CD4-positive, alpha-beta memory T cell (primary cell): ENCODE results near the gene CDYL. TPM values are rescaled to one million over a fixed set of nuclear protein-coding genes. Genes with fewer than 3 reads are reported as not detected.

ENCODE experiments used
- CTCF ChIA-PET: fragments of 350-600 bp; sonication (Branson Sonifier 250); formaldehyde crosslinking; loops from one replicate; lab custom pipeline; 2021; ENCODE audit warnings: inconsistent platforms; ENCODE audit not compliant: partially characterized antibody; lab: Charles Lee
- POLR2A ChIA-PET: fragments of 350-600 bp; sonication (Branson Sonifier 250); formaldehyde crosslinking; loops from one replicate; lab custom pipeline; 2021; ENCODE audit not compliant: partially characterized antibody; lab: Charles Lee
- DNase-seq, 5 donors: peaks; one replicate each; pipeline versions ENCODE4 v3.0.0 to v3.0.0-alpha.2; 2020 to 2022; ENCODE audit warnings: mixed read lengths in 1 of 5
- H3K27ac ChIP-seq: one replicate; pipeline ENCODE4 v1.7.0; 2013; ENCODE audit warnings: low read depth, low read length
- H3K27me3 ChIP-seq: 2 replicates; pipeline ENCODE4 v1.7.0; 2013; ENCODE audit warnings: mild to moderate bottlenecking, low read length, moderate library complexity; ENCODE audit not compliant: insufficient read depth
- H3K36me3 ChIP-seq: 2 replicates; pipeline ENCODE4 v1.7.0; 2013; ENCODE audit warnings: mild to moderate bottlenecking, low read length, moderate library complexity; ENCODE audit not compliant: insufficient read depth
- H3K4me1 ChIP-seq: 2 replicates; pipeline ENCODE4 v1.7.0; 2013; ENCODE audit warnings: mild to moderate bottlenecking, low read length, moderate library complexity; ENCODE audit not compliant: insufficient read depth
- H3K4me3 ChIP-seq, 2 donors: one replicate each; pipeline ENCODE4 v1.7.0; 2013; ENCODE audit warnings: low read length in 2 of 2, mild to moderate bottlenecking in 1 of 2
- H3K9me3 ChIP-seq, 2 donors: one replicate each; pipeline ENCODE4 v1.7.0; 2013; ENCODE audit warnings: low read length in 2 of 2, control low read depth in 1 of 2; ENCODE audit not compliant: control insufficient read depth in 1 of 2
- H3K27ac Mint-ChIP-seq, 7 donors: one replicate each; pipeline ENCODE4 v1.8.0; 2020 to 2021; ENCODE audit warnings: mixed read lengths in 7 of 7, mild to moderate bottlenecking in 6 of 7, inconsistent platforms in 3 of 7, moderate library complexity in 3 of 7
- H3K27me3 Mint-ChIP-seq, 2 donors: one replicate each; pipeline ENCODE4 v1.8.0; 2020 to 2021; ENCODE audit warnings: mixed read lengths in 2 of 2
- H3K36me3 Mint-ChIP-seq, 2 donors: one replicate each; pipeline ENCODE4 v1.8.0; 2020 to 2021; ENCODE audit warnings: mixed read lengths in 2 of 2, inconsistent platforms in 1 of 2, mild to moderate bottlenecking in 1 of 2
- H3K4me1 Mint-ChIP-seq, 4 donors: one replicate each; pipeline ENCODE4 v1.8.0; 2020 to 2021; ENCODE audit warnings: mixed read lengths in 4 of 4, mild to moderate bottlenecking in 1 of 4
- H3K4me3 Mint-ChIP-seq, 8 donors: one replicate each; pipeline ENCODE4 v1.8.0; 2020 to 2021; ENCODE audit warnings: mixed read lengths in 8 of 8, mild to moderate bottlenecking in 7 of 8, moderate library complexity in 6 of 8, inconsistent platforms in 3 of 8
- H3K9me3 Mint-ChIP-seq, 8 donors: one replicate each; pipeline ENCODE4 v1.8.0; 2020 to 2021; ENCODE audit warnings: mixed read lengths in 8 of 8, mild to moderate bottlenecking in 5 of 8, inconsistent platforms in 3 of 8, moderate library complexity in 1 of 8
- intact Hi-C: fragments of 100-400 bp; cut with micrococcal nuclease; formaldehyde crosslinking; loops from one replicate; pipeline ENCODE4 v1.15.1; 2023
- polyA plus RNA-seq, 2 donors: library from polyadenylated mRNA; unstranded; fragments of 300-500 nt; fragmentation: Illumina TruSeq; gene quantifications; one replicate each; pipeline ENCODE4 v1.2.3, GENCODE V29; 2021
- total RNA-seq, 2 experiments: library from RNA; stranded (reverse); gene quantifications; one replicate each; pipeline ENCODE4 v1.2.3, GENCODE V29; 2021

Gene CDYL
- total and polyA plus RNA-seq, 4 experiments from 2014 or later: 1.5 to 36.7 (median 19.2) TPM

DNA sequence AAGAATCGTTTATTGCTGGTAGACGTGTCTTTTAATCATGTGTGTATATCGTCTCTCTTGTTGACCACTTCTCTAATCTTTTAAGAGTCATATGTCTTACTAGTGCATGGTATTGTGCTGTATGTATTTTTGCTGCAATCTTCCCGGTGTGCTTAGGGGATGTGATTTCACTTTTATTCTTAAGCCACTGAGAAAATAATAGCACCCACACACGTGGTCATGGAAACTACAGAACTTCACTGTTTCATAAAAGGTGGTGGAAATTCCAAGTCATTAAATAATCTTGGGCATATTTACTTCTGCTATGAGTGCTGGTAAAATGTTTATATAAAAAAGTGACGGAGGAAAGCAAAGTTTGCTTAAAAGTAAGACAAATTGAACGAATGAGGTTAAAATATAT lies 3.0 kb upstream of the CDYL start:
- no peaks in the 10 kb centered on the region for H3K36me3 ChIP-seq
- peaks cover 20% of the 10 kb centered on the region for H3K4me1 ChIP-seq
- H3K27me3 Mint-ChIP-seq: no peaks in the 10 kb centered on the region
- POLR2A ChIA-PET: no interaction called here
- no peaks in the 10 kb centered on the region for H3K9me3 ChIP-seq
- H3K4me3 Mint-ChIP-seq: no peak overlapping the region
- H3K36me3 Mint-ChIP-seq: peaks cover 0 to 18% of the 10 kb centered on the region in 2 donors
- CTCF ChIA-PET: no interaction called here
- H3K9me3 Mint-ChIP-seq: peaks cover 0 to 3% (median 0%) of the 10 kb centered on the region in 8 donors
- intact Hi-C loops: loop anchor here (10.0 kb wide), 3 partner anchors 1232 to 1842 kb away; partner anchors contain the start of gene NRN1
- H3K4me3 ChIP-seq: no peak overlapping the region
- no peak for DNase-seq
- no peak overlapping the region for H3K27ac ChIP-seq
- no peaks in the 10 kb centered on the region for H3K27me3 ChIP-seq
- H3K4me1 Mint-ChIP-seq: peaks cover 16 to 25% (median 22%) of the 10 kb centered on the region in 4 donors
- H3K27ac Mint-ChIP-seq: no peak overlapping the region

DNA sequence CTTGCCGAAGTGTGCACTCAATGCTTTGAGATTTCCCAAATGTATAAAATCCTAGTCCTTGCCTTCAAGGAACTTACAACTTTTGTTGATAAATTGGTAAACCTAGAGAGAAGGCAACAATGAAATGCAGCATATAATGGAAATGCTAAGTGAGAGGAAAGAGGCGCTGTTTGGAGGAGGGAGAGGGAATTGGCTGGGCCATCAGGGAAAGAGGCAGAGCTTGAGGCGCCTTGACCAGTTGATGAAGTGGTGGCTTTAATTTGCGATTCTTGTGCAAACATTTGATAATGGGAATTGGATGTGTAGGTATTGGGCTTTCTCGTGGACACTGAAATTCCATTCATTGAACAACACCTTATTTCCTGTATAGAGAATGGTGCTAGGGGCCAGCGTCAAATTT lies 1.9 kb upstream of the CDYL start:
- no peak overlapping the region for H3K4me3 ChIP-seq
- no peaks in the 10 kb centered on the region for H3K36me3 ChIP-seq
- ChIA-PET CTCF (no interaction called here), POLR2A (no interaction called here)
- peaks cover 31% of the 10 kb centered on the region for H3K4me1 ChIP-seq
- Mint-ChIP-seq H3K4me1 (peaks cover 26 to 36% (median 31%) of the 10 kb centered on the region in 4 donors), H3K27me3 (no peaks in the 10 kb centered on the region), H3K9me3 (peaks cover 0 to 6% (median 0%) of the 10 kb centered on the region in 8 donors), H3K4me3 (peak overlapping the region; percentile 89 to 96 (median 92)), H3K36me3 (peaks cover 0 to 18% of the 10 kb centered on the region in 2 donors), H3K27ac (peak overlapping the region; percentile 20 to 96 (median 89))
- no peaks in the 10 kb centered on the region for H3K27me3 ChIP-seq
- no peak overlapping the region for H3K27ac ChIP-seq
- intact Hi-C loops: loop anchor here (10.0 kb wide), 3 partner anchors 1231 to 1841 kb away; partner anchors contain the start of gene NRN1
- H3K9me3 ChIP-seq: no peaks in the 10 kb centered on the region
- DNase-seq: no peak

- no peaks in the 10 kb centered on the region for H3K36me3 ChIP-seq
- ChIA-PET CTCF (no interaction called here), POLR2A (interaction anchor here (1.3 to 2.2 kb wide), 3 partner anchors 27 to 230 kb away, joined by 3 to 6 read pairs (median 5); no protein-coding TSS in a partner anchor)
- Mint-ChIP-seq H3K36me3 (peaks cover 0 to 18% of the 10 kb centered on the region in 2 donors), H3K27me3 (no peaks in the 10 kb centered on the region), H3K9me3 (peaks cover 0 to 6% (median 0%) of the 10 kb centered on the region in 8 donors), H3K27ac (peak overlapping the region; percentile 65 to 96 (median 91)), H3K4me3 (peak overlapping the region; percentile 89 to 96 (median 92)), H3K4me1 (peaks cover 28 to 42% (median 35%) of the 10 kb centered on the region in 4 donors)
- H3K27me3 ChIP-seq: no peaks in the 10 kb centered on the region
- peak overlapping the region; percentile 52 for H3K27ac ChIP-seq
- intact Hi-C loops: loop anchor here (1.0 to 10.0 kb wide), 8 partner anchors 229 to 1840 kb away; partner anchors contain the start of genes ECI2, FARS2, LYRM4 and NRN1
- H3K9me3 ChIP-seq: no peaks in the 10 kb centered on the region
- DNase-seq: peak in 2 of 5 donors; percentile 29 to 52
- H3K4me1 ChIP-seq: peaks cover 37% of the 10 kb centered on the region
- peak overlapping the region; percentile 31 to 65 for H3K4me3 ChIP-seq
These were observed 1.3 kb upstream of the CDYL start for GRCh38 chr6:4774715-4775493.

DNA sequence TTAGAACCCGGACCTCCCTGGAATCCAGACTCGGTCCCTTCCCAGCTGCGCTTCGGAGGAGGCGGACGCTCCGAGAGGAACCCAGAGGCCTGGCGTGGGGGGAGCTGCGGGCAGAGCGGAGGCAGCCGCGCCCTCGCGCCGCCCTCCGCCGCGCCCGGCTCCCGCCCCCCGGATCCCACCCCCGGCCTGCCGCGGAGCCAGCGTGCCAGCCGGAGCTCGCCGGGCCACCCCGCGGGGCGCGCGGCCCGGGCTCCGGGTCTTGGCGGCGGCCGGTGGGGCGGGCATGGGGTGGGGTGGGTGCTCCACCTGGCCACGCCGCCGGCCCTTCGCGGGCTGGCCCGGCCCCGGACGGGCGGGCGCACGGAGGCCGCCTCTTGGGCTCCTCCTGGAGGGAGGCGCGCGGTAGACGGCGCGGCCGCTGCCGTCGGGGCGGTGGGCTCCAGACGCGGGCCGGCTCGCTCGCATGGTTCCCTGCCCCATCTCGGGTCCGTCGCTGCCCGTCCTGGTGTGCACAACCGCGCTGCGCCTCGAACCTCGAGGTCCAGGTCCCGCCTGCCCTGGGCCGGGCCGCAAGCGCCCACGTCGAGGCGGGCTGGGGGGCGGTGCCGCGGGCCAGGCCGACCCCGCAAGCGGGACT lies 592 bp upstream of the CDYL start:
- Histone ChIP-seq H3K4me3 (peak overlapping the region; percentile 31 to 65), H3K36me3 (no peaks in the 10 kb centered on the region), H3K9me3 (no peaks in the 10 kb centered on the region), H3K4me1 (peaks cover 41% of the 10 kb centered on the region), H3K27me3 (no peaks in the 10 kb centered on the region), H3K27ac (peak overlapping the region; percentile 52)
- Mint-ChIP-seq H3K4me1 (peaks cover 31 to 49% (median 39%) of the 10 kb centered on the region in 4 donors), H3K4me3 (peak overlapping the region; percentile 89 to 96 (median 92)), H3K27me3 (no peaks in the 10 kb centered on the region), H3K9me3 (peaks cover 0 to 6% (median 0%) of the 10 kb centered on the region in 8 donors), H3K36me3 (peaks cover 0 to 18% of the 10 kb centered on the region in 2 donors), H3K27ac (peak overlapping the region; percentile 65 to 96 (median 91))
- CTCF ChIA-PET: no interaction called here
- DNase-seq: peak in 3 of 5 donors; percentile 71 to 77 (median 77)
- intact Hi-C loops: loop anchor here (1.0 to 10.0 kb wide), 9 partner anchors 229 to 1839 kb away; partner anchors contain the start of genes ECI2, FARS2, LYRM4 and NRN1
- POLR2A ChIA-PET: interaction anchor here (1.2 to 2.2 kb wide), 5 partner anchors 11 to 229 kb away, joined by 3 to 6 read pairs (median 3); no protein-coding TSS in a partner anchor

DNA sequence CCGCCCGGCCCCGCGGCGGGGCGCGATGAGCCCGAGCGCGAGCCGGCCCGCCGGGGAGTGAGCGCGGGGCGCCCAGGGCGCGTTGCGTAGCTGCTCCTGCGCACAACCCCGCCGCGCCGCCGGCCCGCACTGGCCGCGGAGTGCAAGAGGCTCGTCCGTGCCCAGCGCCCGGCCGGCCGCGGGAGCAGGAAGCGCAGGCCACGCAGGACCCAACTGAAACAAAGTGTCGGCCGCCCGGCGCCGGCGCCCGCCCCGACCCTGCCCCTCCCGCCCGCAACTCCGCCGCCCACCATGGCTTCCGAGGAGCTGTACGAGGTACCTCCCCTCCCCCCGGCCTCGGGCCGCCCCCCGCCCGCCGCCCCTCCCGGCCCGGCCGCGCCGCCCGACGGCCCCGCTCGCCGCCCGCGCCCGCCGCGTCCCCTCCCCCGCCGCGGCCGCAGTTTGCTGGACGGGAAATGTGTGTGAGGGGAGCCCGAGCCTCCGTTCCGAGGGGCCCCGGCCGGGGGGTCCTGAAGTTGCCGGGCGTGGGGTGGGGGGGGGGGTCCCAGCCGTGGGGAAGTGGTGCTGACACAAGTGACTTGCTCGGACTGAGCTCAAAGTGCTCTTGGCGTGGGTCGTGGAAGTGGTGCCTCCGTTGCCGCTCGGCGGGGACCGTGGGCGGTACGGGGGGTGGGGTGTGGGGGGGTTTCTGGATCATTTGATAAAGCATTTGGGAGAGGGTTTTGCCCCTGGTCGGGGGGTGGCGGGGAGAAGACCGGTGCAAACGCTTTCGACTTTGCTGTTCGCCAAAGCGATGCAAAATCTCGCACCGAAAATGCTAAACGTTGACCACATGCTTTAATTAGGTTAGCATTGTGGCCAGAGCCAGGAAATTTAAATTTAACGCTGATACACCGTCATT lies 539 bp downstream of the CDYL start:
- peaks cover 0 to 6% (median 0%) of the 10 kb centered on the region in 8 donors for H3K9me3 Mint-ChIP-seq
- DNase-seq: peak in 4 of 5 donors; percentile 18 to 53 (median 26)
- H3K4me3 Mint-ChIP-seq: peak overlapping the region; percentile 89 to 93 (median 90)
- Histone ChIP-seq H3K36me3 (no peaks in the 10 kb centered on the region), H3K4me3 (peak overlapping the region; percentile 71 to 75), H3K27ac (peak overlapping the region; percentile 15), H3K9me3 (no peaks in the 10 kb centered on the region), H3K27me3 (no peaks in the 10 kb centered on the region), H3K4me1 (peaks cover 51% of the 10 kb centered on the region)
- ChIA-PET POLR2A (interaction anchor here (1.2 to 2.2 kb wide), 6 partner anchors 13 to 228 kb away, joined by 3 to 6 read pairs (median 3); no protein-coding TSS in a partner anchor), CTCF (interaction anchor here (1.2 kb wide), 1 partner anchor 28 kb away, joined by 3 read pairs; no protein-coding TSS in a partner anchor)
- H3K27ac Mint-ChIP-seq: peak overlapping the region; percentile 7 to 90 (median 71)
- intact Hi-C loops: loop anchor here (2.0 to 10.0 kb wide), 8 partner anchors 486 to 1838 kb away; partner anchors contain the start of genes ECI2, FARS2, LYRM4 and NRN1
- no peaks in the 10 kb centered on the region for H3K27me3 Mint-ChIP-seq
- peaks cover 39 to 60% (median 49%) of the 10 kb centered on the region in 4 donors for H3K4me1 Mint-ChIP-seq
- H3K36me3 Mint-ChIP-seq: peaks cover 0 to 18% of the 10 kb centered on the region in 2 donors

- Mint-ChIP-seq H3K4me1 (peaks cover 41 to 67% (median 55%) of the 10 kb centered on the region in 4 donors), H3K27me3 (no peaks in the 10 kb centered on the region), H3K36me3 (peaks cover 0 to 18% of the 10 kb centered on the region in 2 donors), H3K4me3 (peak overlapping the region; percentile 89 to 93 (median 90)), H3K27ac (peak overlapping the region; percentile 69 to 90 (median 82)), H3K9me3 (peaks cover 0 to 6% (median 0%) of the 10 kb centered on the region in 8 donors)
- H3K27me3 ChIP-seq: no peaks in the 10 kb centered on the region
- peak overlapping the region; percentile 71 to 75 for H3K4me3 ChIP-seq
- H3K4me1 ChIP-seq: peaks cover 58% of the 10 kb centered on the region
- no peaks in the 10 kb centered on the region for H3K9me3 ChIP-seq
- peak in 1 of 5 donors; percentile 8 for DNase-seq
- POLR2A ChIA-PET: interaction anchor here (1.5 to 1.6 kb wide), 2 partner anchors 21 to 22 kb away, joined by 3 read pairs; no protein-coding TSS in a partner anchor
- CTCF ChIA-PET: interaction anchor here (1.2 kb wide), 1 partner anchor 27 kb away, joined by 3 read pairs; no protein-coding TSS in a partner anchor
- peak overlapping the region; percentile 15 for H3K27ac ChIP-seq
- intact Hi-C loops: loop anchor here (2.0 to 10.0 kb wide), 8 partner anchors 485 to 1837 kb away; partner anchors contain the start of genes ECI2, FARS2, LYRM4 and NRN1
- no peaks in the 10 kb centered on the region for H3K36me3 ChIP-seq
These were observed 1.3 kb downstream of the CDYL start for GRCh38 chr6:4777394-4777935.
